Body of pancreas (tissue), 4 donors: ENCODE measurements around the gene RAB11FIP4. TPM values are rescaled to one million over a fixed set of nuclear protein-coding genes. Genes with fewer than 3 reads are reported as not detected.
A peak's percentile ranks its signal among the peaks of the same experiment; 100 is the strongest.

ENCODE experiments used
- ATAC-seq: fragments of 150-250 bp; one replicate; pipeline ENCODE4 v1.9.1; 2016
- DNase-seq, 4 donors: peaks; one replicate each; pipeline ENCODE4 v3.0.0-alpha.2; 2019
- H3K27ac ChIP-seq, 4 donors: fragments of 200-600 bp; sonication (generic); 1 replicate in 3 of 4; 2 replicates in 1 of 4; pipeline versions ENCODE4 v1.5.1 to v1.6.1; 2016 to 2019; ENCODE audit warnings: mild to moderate bottlenecking in 1 of 4, mixed read lengths in 1 of 4, moderate library complexity in 1 of 4
- H3K27me3 ChIP-seq, 2 donors: fragments of 200-600 bp; sonication (generic); one replicate each; pipeline ENCODE4 v1.6.0; 2016; ENCODE audit warnings: mild to moderate bottlenecking in 1 of 2
- H3K36me3 ChIP-seq, 2 donors: fragments of 200-600 bp; sonication (generic); replicated peaks in 1 of 2; 2 replicates each; pipeline ENCODE4 v1.5.1; 2016; ENCODE audit warnings: low read depth in 2 of 2; ENCODE audit not compliant: insufficient read depth in 1 of 2
- H3K4me1 ChIP-seq: fragments of 200-600 bp; sonication (generic); one replicate; pipeline ENCODE4 v1.6.0; 2016
- H3K4me3 ChIP-seq, 2 donors: fragments of 200-600 bp; sonication (generic); 1 replicate in 1 of 2; 2 replicates in 1 of 2; pipeline ENCODE4 v1.5.1; 2016 to 2019
- H3K9me3 ChIP-seq, 3 donors: fragments of 200-600 bp; sonication (generic); 1 replicate in 2 of 3; 2 replicates in 1 of 3; pipeline ENCODE4 v1.5.1; 2016
- CTCF ChIP-seq, 7 experiments: fragments of 450-650 bp in 4 of 7; fragments of 200-600 bp in 3 of 7; sonication (generic) in 3 of 7; IDR thresholded peaks; one replicate each; pipeline ENCODE4 v1.5.1; 2016 to 2019; ENCODE audit warnings: antibody characterized with exemption in 7 of 7
- POLR2A ChIP-seq, 3 donors: fragments of 450-650 bp; IDR thresholded peaks; one replicate each; pipeline ENCODE4 v1.6.1; 2016; ENCODE audit warnings: antibody characterized with exemption in 3 of 3, mild to moderate bottlenecking in 2 of 3
- WGBS, 2 donors: methylation state at CpG; one replicate each; pipeline ENCODE4 v1.1.5; 2017; 5-methylcytosine and 5-hydroxymethylcytosine counted together
- intact Hi-C: fragments of 100-400 bp; cut with DNase I; formaldehyde crosslinking; loops from one replicate; pipeline ENCODE4 v1.15.1; 2023
- total RNA-seq, 2 donors: library from RNA; depleted of rRNA; stranded (reverse); fragments of >200 nt; gene quantifications; one replicate each; pipeline ENCODE4 v1.1.0, GENCODE V29; 2016

Gene RAB11FIP4
- total RNA-seq, 2 donors from 2014 or later: 37.2 to 38.7 TPM

- 35 to 39% methylated on average over 12 to 18 of the region's 18 CpGs for WGBS, 2 donors
- ATAC-seq: no peak
- H3K36me3 ChIP-seq: no peaks in the 10 kb centered on the region
- H3K27me3 ChIP-seq: no peaks in the 10 kb centered on the region
- DNase-seq: peak; percentile 72 to 88 (median 84)
- H3K27ac ChIP-seq: peak overlapping the region; percentile 66 to 99 (median 94)
- intact Hi-C loops: no loop called here
- TF ChIP-seq CTCF (IDR thresholded peaks at IDR 0.05) (no peak), POLR2A (IDR thresholded peaks at IDR 0.05) (no peak)
- H3K4me1 ChIP-seq: peaks cover 83% of the 10 kb centered on the region
- no peaks in the 10 kb centered on the region for H3K9me3 ChIP-seq
- H3K4me3 ChIP-seq: no peak overlapping the region
These were observed 100.1 kb downstream of the RAB11FIP4 start for GRCh38 chr17:31491376-31492131.

DNA sequence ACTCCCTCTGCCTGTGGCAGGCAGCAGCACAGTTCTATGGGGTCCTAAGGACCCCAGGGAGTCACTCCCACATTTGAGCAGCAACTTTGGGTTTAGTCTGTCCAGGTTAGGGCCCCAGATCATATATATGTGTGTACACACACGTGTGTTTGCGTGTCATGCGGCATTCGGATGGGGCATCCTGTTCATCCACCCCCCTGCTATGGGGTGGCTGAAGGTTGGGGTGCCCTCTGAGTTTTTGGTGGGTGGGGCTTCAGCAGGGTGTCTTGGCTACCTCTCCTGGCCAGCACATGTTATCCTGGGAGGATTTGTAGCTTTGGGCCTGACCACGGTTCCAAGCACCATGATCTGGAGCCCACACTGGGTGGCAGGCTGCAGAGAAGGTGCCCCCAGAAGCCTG is 100.7 kb downstream of the RAB11FIP4 start:
- H3K27ac ChIP-seq: peak overlapping the region; percentile 66 to 99 (median 94)
- no peaks in the 10 kb centered on the region for H3K36me3 ChIP-seq
- WGBS, 2 donors: 63 to 66% methylated on average over 5 of the region's 5 CpGs
- intact Hi-C loops: no loop called here
- no peaks in the 10 kb centered on the region for H3K9me3 ChIP-seq
- H3K4me3 ChIP-seq: no peak overlapping the region
- peaks cover 83% of the 10 kb centered on the region for H3K4me1 ChIP-seq
- DNase-seq: no peak
- ATAC-seq: no peak
- no peak for TF ChIP-seq POLR2A (IDR thresholded peaks at IDR 0.05)
- no peak for TF ChIP-seq CTCF (IDR thresholded peaks at IDR 0.05)
- no peaks in the 10 kb centered on the region for H3K27me3 ChIP-seq

DNA sequence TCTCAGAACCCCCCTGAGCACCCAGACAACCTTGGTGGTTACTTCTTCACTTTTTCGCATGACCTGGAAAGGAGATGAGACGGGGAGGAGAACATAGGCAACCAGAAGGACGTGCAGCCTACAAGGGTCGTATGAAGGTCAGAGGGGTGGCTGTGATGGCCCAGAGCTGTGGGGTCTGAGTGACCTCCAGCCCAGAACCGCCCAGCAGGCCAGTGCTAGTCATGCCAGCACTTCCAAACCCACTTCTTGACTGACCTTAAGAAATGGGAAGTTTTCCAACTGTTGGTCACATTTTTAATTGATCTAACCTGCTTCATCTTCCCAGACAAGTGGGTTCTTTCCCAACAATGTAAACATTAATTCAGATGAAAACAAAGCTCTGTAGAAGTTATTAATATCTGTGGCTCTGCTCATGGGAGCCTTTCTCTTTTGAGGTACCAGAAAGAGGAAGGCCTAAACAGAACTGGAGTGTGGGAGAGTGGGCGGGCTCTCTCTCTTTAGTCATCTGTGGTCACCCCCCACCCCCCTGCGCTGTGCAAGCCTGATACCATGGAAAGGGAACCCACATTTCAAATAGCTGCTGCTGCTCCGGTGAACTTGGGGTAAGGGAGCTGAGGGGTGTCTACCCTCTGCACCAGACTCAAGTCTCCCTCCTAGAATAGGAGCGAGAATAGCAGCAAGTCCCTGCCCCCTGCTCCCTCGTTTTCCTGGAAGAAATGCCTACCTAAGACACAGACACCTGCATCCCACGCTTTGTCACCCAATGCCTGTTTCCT is 101.6 kb downstream of the RAB11FIP4 start:
- ATAC-seq: no peak
- peaks cover 88% of the 10 kb centered on the region for H3K4me1 ChIP-seq
- no peak for TF ChIP-seq CTCF (IDR thresholded peaks at IDR 0.05)
- no peak for TF ChIP-seq POLR2A (IDR thresholded peaks at IDR 0.05)
- H3K9me3 ChIP-seq: no peaks in the 10 kb centered on the region
- 50 to 68% methylated on average over 10 to 11 of the region's 11 CpGs for WGBS, 2 donors
- no peak overlapping the region for H3K4me3 ChIP-seq
- no peaks in the 10 kb centered on the region for H3K36me3 ChIP-seq
- H3K27ac ChIP-seq: peak overlapping the region; percentile 12 to 99 (median 94)
- H3K27me3 ChIP-seq: no peaks in the 10 kb centered on the region
- intact Hi-C loops: no loop called here
- peak in 3 of 4 donors; percentile 14 to 69 (median 46) for DNase-seq

GRCh38 chr17:31493656-31494155 is 102.2 kb downstream of the RAB11FIP4 start:
- H3K36me3 ChIP-seq: no peaks in the 10 kb centered on the region
- no peak for TF ChIP-seq POLR2A (IDR thresholded peaks at IDR 0.05)
- TF ChIP-seq CTCF (IDR thresholded peaks at IDR 0.05): no peak
- peak overlapping the region; percentile 35 to 99 (median 94) for H3K27ac ChIP-seq
- WGBS, 2 donors: 69 to 73% methylated on average over 9 of the region's 9 CpGs
- no peak overlapping the region for H3K4me3 ChIP-seq
- intact Hi-C loops: no loop called here
- no peaks in the 10 kb centered on the region for H3K9me3 ChIP-seq
- peaks cover 95% of the 10 kb centered on the region for H3K4me1 ChIP-seq
- DNase-seq: peak in 1 of 4 donors; percentile 16
- H3K27me3 ChIP-seq: no peaks in the 10 kb centered on the region
- no peak for ATAC-seq
